ENCODE data around the gene IL1RAPL1.

DNA sequence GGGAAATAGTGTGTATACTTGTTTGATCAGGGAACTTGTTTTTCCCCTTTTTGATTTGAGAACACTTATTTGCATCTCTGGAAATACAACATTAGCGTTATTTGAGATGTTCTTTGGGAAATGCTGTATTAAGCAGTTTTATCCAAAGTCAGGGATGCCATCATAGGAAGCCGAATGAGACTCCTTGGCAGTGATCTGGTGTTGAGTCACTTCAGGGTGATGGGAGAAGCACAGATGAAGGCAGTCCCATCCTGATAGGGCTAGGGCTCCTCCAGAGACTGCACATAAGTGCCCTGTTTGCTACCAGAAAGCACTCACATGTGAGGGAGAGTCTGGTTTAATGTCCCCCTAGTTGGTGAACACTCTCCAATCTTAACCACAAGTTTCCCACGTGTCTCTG lies 62.3 kb downstream of the IL1RAPL1 start:
- TF ChIP-seq, protein P1, sequence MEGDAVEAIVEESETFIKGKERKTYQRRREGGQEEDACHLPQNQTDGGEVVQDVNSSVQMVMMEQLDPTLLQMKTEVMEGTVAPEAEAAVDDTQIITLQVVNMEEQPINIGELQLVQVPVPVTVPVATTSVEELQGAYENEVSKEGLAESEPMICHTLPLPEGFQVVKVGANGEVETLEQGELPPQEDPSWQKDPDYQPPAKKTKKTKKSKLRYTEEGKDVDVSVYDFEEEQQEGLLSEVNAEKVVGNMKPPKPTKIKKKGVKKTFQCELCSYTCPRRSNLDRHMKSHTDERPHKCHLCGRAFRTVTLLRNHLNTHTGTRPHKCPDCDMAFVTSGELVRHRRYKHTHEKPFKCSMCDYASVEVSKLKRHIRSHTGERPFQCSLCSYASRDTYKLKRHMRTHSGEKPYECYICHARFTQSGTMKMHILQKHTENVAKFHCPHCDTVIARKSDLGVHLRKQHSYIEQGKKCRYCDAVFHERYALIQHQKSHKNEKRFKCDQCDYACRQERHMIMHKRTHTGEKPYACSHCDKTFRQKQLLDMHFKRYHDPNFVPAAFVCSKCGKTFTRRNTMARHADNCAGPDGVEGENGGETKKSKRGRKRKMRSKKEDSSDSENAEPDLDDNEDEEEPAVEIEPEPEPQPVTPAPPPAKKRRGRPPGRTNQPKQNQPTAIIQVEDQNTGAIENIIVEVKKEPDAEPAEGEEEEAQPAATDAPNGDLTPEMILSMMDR (IDR thresholded peaks at IDR 0.05; ENCODE audit: insufficient read depth, low read length, poor library complexity, severe bottlenecking) = no peak
- TF ChIP-seq EZH2phosphoT487 (conservative IDR thresholded peaks at IDR 0.05; ENCODE audit: low read length) = no peak
